Urothelium cell line (cell line): ENCODE data around the gene PPFIBP2.
"Not testable (repeated sequence)": the region's sequence is repeated elsewhere in the genome, so short reads cannot be mapped to it uniquely, and the experiment has no call there.

Experiments used
- DNase-seq: peaks from one replicate; pipeline ENCODE4 v3.0.0; 2011; ENCODE audit warnings: low spot score, mixed read lengths
- FAIRE-seq: peaks from 2 replicates; lab custom pipeline; 2011; peaks lifted over from hg19 to GRCh38; lab: Jason Lieb, UNC

The PPFIBP2 gene

DNA sequence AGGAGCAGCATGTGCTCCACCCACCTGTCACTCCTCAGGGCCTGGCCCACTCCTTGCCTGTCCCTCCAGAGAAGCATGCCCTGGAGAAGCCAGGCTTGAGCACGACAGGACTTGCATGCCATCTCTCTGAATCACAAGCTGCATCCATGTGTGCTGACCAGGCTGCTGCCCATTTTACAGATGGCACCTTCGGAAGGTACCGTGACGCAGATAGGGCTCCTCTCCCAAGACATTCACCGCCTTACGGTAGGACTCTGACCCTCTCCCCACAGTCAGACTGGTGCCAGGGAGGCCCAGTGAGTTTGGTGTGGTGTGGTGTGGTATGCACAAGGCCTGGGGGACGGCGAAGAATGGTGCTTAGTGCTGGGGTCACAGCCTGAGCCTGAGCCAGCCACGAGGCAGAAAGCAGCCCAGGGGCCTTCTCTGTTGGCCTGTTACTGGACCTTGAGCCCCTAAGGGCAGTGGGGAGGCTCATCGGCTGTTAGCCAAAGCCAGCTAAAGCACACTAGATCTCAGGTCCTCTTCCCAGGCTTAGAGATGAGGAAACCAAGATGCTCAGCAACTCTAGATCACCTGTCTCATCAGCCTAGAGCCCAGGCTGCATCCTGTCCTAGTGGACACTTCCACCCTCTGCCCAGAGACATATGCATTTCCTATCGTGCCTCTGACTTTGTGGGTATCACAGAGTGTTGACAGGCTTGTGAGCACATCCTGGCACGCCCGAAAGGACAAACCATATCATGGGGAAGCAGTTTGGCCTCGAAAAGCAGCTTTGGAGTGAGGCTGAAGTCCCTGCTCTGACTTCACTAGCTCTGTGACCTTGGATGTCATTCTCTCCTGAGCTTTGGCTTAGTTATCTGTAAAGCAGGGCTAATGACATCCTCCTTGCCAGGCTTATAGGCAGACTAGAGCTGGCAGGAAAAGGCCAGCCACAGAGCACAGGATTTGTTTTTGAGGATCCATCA lies 141.7 kb downstream of the PPFIBP2 start:
- no peak for DNase-seq
- FAIRE-seq = no peak

DNA sequence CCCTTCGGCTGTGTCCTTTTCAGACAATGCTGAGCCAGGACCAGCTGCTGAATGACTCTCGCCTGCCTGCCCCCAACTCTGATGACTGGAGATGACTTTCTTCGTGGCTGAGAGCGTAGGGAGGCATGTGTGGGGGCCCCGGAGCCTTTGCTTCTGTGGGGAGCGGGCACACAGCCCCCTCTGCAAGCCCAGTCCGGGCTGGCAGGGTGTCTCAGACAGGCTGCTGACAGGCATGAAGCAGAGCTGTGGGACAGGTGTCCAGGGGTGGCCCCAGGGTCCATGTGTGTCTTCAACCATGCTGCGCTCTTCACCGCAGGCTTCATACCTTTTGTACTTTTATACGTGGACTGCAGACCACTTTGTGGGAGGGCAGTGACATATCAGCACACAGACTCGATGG lies 142.9 kb downstream of the PPFIBP2 start:
- DNase-seq = no peak
- no peak for FAIRE-seq

DNA sequence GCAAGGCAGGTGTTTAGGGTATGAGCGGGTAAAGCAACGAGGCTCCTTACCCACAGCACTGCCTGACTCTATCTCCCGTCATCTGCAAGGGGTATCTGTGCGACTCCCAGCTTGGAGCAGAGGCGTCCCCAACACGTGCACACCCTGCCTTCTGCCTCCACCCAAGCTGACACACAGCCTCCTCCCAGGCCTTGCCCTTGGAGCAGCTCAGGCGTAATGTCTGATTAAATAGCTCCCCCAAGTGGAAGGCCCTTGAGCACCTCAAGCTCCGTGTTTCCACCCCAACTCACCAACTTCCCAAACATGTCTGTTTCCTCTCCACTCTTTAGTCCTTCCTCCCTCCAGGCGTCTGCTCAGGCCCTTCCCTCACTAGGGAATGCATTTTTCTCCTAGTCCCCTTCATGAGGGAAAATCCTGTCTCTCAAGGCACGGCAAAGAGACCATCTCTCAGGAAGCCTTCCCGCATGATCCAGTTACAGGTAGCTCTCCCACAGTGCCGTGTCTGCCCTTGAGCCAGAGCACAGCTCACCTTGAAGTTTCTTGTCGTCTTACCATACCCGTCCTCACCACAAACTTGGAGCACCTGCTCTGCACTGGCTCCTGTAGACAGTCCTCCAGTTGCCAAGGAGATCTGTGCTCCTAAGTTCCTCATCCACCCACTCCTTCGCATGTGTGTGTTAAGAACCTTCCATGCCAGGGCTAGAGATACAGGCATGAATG lies 143.7 kb downstream of the PPFIBP2 start:
- FAIRE-seq = no peak

DNA sequence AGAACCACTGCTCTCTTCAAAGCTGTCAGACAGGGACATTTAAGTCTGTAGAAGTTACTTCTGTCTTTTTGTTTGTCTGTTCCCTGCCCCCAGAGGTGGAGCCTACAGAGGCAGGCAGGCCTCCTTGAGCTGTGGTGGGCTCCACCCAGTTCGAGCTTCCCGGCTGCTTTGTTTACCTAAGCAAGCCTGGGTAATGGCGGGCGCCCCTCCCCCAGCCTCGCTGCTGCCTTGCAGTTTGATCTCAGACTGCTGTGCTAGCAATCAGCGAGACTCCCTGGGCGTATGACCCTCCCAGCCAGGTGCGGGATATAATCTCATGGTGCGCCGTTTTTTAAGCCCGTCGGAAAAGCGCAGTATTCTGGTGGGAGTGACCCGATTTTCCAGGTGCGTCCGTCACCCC lies 149.7 kb downstream of the PPFIBP2 start:
- DNase-seq, FAIRE-seq: not testable (repeated sequence)

More for the DNA sequence above, 143.7 kb downstream of the PPFIBP2 start:
- DNase-seq = no peak

DNA sequence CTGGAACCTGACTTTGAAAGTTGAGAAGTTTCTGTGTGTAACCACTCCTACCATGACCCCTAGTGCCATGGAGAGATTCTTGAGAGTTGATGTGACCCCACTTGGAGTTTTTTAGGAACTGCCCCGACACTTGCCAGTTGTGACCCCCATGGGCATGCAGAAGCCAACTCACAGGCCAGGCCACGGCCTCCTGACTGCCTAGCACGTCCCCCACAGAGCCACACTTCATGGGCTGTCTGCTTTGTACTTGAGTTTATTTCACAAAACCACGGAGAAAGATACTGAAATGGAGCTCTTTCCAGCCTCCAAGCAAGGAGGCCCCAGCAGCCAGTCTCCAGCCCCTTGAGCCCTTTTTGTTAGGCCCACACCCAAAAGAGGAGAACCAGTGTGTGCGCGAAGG lies 151.1 kb downstream of the PPFIBP2 start:
- DNase-seq = no peak
- FAIRE-seq = no peak

DNA sequence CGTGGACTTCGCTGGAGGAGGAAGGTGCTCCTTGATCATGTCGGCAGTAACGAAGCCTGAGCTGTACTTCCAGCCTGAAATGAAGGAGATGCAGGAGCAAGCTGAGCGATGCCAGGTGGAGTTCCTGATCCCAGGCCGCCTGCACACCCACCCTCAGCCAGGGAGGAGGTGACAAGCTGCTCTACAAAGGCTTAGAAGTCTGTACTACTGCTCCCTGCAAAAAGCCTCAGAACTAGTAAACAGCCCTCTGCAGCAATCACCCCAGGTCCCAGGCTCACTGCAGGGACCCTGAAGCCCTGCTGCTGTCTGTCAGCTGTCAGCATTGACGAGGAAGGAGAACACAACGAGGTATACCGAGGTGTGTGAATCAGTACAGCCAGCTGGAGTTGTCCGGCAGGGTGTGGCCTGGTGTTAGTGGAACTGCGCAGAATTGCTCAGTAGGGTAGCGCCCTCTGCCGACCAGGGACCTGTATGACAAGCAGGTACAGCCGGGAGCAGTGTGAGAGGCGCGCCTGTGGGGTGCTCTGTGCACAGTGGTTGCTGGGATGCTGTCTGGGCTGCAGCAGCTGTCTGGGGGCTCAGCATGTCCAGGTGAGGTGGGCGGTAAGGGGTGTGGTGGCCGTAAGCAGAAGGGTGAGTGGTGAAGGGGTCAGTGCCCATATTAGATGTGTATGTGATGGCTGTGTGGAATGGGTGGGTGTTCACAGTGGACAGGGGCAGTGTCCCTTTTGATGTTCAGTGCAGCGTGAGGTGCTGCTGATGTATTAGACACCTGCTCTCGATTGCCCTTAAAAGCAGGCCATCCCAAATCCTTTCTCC lies 151.9 kb downstream of the PPFIBP2 start:
- FAIRE-seq (peak; percentile 79), DNase-seq (peak; percentile 86)

DNA sequence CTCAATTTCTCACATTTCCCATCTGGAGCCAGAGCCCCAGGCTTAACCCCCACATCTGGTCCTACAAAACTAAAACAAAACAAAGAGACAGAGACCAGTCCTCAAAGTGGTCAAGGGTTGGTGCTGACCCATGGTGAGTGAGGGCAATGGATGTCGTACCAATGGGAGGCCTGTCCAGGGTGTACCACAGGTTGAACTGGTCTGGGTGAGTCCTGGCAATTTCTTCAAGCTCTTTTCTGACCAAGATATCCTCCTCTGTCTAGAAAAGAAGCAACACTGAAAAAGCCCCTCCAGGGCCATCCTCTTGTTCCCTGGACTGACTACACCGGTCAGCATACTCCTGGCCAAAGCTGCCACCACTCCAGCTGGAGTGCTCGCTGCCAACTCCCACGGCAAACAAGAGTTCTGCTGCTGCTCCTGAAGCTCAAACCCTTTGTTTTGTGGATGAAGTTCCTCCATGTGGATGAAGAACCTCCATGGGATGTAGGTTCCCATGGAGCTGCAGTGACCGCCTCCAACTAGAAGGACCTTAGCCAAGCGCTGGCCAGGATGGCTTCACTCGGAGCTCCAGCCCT lies 152.6 kb downstream of the PPFIBP2 start:
- no peak for FAIRE-seq
- no peak for DNase-seq

DNA sequence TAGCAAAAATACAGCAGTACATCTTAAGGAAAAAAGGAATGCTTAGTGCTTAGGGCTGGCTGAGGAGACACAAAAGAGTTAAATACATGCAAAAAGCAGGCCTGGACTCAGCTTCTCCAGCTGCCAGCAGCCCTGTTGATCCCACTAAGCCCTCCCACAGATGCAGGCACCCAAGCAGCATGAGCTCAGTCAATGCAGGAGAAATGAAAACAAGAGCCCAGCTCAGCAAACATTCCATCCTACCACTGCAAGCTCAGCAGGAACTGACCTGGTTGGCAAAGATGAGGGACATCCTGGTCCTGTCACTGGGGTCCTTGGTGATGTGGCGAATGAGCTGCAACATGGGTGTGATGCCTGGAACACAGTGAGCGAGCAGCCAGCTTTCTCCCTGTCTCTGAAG lies 153.7 kb downstream of the PPFIBP2 start:
- no peak for FAIRE-seq
- DNase-seq = no peak

DNA sequence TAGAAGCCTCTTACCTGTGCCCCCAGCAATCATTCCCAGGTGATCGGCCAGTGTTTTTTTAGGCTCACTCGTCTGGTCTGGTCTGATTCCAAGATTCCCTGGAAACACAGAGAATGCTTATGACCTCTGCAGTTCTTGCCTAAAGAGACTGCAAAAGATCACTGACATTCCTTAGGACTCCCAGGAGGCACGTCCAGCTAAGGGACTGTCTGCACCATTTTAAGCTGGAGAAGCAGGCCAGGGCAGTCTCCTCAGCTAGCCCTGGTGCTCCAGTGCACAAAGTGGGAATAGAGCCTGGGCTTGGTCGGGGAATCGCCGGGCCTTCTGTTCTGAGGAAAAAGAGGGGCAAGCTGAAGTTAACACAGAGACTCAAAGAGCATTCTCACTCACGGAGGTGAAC lies 154.7 kb downstream of the PPFIBP2 start:
- FAIRE-seq (no peak), DNase-seq (no peak)

DNA sequence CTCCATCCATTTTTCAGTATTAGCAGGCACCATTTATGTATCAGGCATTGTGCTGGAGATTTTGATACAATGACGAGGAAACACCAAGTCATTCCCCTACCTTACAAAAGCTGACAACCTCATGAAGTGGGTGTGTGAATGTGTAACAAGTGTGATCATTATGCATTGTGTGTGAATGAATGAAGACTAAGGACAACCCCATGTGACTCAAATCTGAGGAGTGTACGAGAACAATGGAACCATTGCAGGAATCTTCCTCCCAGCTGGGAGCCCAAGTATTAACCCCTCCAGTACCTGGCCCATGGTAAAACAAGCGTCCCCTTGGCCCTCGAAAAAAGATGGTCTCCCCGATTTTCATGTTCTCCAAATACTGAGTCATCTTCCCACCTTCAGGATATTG lies 155.1 kb downstream of the PPFIBP2 start:
- DNase-seq (peak; percentile 49), FAIRE-seq (no peak)

DNA sequence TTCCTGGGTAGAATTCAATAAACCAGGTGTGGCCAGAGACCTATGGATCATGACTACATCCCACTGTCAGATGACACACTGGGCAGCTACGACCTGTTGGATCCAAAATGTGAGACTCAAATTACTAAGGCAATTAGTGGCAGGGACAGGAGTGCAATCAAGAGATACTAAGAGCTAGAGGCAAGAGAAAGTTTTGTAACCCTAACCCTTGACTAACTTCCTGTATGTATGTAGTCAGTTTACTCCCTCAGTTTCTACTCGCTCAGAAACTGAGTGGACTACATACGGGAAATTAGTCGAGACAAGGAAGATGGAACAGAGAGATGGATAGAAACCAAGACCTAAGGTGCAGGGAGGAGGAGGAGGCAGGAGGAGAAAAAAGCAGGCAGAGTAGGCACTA lies 156.8 kb downstream of the PPFIBP2 start:
- FAIRE-seq (no peak), DNase-seq (no peak)

DNA sequence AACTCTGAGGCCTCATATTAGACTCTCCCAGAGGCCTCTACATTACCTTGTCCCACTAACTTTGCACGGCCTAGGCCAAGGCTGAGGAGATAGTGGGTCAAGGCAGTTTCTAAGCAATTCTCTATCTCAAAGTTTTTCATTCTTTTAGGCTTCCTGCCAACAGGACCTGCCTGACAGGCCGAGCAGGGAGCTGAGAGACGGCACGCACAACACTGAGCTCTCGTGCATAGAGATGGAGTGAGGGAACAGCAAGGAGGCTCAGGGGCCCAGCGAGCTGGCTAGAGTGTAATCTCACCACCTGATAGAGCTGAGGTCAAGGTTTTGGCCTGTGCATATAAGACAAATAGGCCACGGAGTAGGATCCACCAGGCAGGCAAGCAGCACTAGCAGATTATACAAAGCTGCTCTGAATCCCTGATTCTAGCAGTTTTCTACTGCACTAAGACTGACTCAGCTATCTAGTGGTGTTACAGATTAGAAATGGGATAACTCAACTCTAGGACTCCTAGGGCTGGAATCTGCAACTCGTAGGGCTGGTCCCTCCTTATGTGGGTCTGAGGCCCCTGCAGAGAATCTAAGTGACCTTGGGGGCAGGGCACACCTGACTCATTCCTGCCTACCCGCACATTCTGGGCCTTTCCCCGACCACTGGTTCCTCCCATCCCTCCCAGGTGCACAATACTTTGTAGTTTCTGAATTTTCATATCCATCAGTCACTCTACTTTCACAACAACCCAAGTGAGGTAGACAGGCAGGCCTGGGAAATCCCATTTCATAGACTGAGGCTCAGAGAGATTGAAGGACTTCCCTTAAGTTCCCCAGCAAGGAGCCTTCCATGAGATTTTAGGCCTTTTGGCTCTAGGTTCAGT lies 157.8 kb downstream of the PPFIBP2 start:
- DNase-seq = no peak
- no peak for FAIRE-seq

DNA sequence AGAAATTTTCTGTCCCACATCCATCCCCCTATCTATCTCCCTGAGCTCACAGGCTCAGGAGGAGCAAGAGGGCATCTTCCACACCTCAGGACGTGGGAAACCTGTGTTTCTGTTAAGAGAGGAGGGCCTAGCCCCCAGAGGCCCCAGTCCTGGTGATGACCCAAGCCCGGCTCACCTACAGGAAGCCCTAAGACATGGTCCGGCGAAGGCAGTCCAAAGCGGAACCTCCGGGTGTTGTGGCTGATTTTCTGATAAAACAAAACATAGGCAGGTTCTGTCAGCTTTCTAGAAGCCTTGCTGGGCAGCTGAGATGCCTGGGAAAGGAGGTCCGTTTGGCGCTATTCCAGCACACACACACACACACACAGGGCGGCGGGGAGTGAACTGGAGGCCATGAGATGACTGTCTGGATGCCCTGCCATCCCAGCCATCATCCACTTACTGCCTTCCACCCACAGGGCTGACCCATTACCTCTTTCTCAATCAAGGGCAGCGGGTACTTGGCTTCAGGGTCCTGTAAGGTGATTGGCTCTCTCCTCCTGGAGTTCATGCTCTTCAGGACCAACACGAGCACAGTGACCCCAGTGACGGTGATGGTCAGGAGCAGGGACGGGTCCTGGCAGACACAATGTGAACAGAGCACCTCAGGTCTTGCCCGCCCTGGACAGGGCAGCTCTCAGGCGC lies 158.6 kb downstream of the PPFIBP2 start:
- FAIRE-seq (peak; percentile 5), DNase-seq (no peak)

DNA sequence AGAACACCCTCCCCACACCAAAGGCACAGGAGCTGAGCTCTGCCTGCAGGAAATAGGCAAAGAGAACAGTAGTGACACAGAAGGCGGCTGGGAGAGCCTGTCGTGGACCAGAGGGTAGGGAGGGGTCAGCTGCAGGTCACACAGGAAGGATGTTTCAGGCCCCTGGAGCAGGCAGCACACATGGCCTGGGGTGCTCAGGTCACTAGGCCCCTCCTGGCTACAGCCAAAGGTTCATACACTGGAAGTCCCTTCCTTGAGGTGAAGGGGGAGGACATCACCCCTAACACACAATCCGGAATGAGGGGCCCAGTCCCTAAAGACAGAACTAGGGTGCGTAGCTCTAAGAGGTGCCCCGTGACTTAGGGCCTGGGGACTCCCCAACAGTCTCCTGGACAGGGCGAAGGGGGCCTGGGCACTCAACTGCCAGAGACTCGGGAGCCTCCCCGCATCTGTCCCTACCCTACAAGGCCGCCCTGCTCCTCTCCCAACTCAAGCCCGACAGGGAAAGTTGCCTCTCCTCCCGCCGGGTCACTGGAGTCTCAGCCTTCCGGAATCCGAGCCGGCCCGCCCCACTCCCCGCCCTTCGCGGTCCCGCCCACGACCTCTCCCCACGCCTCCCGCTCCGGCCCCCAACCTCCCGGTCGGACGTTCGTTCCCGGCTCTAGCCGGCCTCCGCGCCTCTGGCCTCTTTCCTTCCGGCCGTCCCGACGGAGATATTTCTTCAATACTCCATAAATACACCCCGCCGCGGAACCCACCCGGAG lies 159.3 kb downstream of the PPFIBP2 start, which contains the start of gene CYB5R2:
TSS of gene CYB5R2 (minus strand) at position 541 of the 764 bp plus-strand sequence. CDS start 675 bp downstream, outside the sequence.
- no peak for DNase-seq
- no peak for FAIRE-seq

DNA sequence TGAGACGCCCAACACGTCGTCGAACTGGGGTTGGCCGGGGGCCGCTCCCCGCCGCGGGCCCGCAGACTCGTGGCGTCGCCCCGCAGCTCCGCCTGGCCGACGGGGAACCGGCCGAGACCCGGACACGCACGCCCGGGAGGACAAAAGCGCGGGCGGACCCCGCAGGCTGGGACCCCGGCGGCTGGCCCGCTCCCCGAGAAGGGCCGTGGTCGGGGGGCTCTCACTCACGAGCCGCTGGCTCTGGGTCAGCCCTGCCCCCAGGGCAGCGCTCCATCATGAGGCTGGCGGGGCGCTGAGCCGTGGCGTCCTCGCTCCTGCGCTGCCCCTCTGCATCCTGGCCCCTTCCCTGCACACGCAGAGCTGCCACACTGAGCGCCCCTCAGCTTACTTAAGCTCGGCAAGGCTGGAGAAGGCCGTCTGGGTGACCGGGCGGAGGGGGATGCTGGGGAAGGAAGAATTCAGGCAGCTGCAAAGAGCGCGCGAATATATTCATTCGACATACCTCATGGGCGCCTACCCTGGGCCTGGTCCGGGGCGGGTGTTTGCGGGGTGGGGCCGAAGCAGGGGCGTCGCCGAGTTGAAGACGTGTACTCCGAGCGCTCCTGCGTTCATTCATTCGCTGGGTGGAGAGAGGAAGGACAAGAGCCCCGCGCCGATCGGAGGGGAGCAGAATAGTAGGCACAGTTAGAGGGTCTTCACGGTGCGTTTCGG lies 160.1 kb downstream of the PPFIBP2 start:
- no peak for DNase-seq
- FAIRE-seq = no peak

DNA sequence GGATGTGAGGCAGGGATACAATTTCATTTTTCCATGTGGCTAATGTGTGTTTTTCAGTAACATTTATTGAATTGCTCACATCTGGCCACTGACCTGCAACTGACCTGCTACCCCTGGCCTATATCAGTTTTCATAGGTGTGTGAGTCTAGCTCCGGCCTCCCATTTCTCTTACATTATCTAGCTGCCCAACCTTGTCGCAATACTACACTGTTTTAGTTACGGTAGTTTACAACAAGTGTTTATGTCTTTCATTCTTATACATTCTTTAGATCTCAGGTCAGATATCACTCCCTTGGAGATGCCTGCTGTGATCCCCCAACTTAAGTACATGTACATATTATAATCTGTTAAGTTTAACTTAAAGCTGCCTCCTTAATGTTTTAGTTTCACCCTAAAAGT lies 161.8 kb downstream of the PPFIBP2 start:
- DNase-seq = no peak
- FAIRE-seq = no peak

DNA sequence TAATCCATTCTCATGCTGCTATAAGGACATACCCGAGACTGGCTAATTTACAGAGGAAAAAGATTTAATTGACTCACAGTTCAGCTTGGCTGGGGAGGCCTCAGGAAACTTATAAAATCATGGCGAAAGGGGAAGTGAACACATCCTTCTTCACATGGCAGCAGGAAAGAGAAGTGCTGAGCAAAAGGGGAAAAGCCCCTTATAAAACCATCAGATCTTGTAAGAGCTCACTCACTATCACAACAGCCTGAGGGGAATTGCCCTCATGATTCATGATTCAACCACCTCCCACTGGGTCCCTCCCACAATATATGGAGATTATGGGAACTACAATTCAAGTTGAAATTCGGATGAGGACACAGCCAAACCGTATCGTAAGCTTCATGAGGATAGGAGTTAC lies 163.3 kb downstream of the PPFIBP2 start:
- no peak for FAIRE-seq
- DNase-seq = no peak

DNA sequence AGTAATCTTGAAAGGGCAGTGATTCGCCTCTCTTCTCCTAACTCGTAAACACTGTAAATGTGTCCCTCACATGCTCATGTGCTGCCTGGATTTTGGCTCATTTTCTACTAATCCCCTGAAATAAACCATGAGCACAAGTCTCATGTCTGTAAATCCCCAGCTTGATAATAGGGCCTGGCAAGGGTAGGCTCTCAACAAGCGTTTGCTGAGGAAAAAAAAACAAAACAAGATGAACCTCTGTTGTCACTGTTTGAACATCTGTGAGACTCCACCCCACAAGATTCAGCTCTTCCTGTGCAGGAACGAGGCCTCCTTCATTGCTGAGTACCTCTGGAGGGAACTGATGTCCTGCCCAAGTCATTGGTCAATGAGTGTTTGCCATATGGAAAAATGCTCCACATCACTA lies 164.0 kb downstream of the PPFIBP2 start:
- no peak for FAIRE-seq

More for the DNA sequence above, 164.0 kb downstream of the PPFIBP2 start:
- no peak for DNase-seq
